Hepatic stellate cell (primary cell): ENCODE measurements around the gene TAS2R1.
"Not testable (repeated sequence)": the region's sequence is repeated elsewhere in the genome, so short reads cannot be mapped to it uniquely, and the experiment has no call there.

Experiments used
- DNase-seq: peaks from one replicate; pipeline ENCODE4 v3.0.0; 2011; ENCODE audit warnings: low spot score

The TAS2R1 gene

GRCh38 chr5:9622971-9623421 is 7.2 kb downstream of the TAS2R1 start:
- DNase-seq, result peak; percentile 21

GRCh38 chr5:9621379-9621903 is 8.7 kb downstream of the TAS2R1 start:
- DNase-seq, result peak; percentile 69

- no peak for DNase-seq
Measured at GRCh38 chr5:9619331-9620092, 10.6 kb downstream of the TAS2R1 start.

GRCh38 chr5:9617739-9618504 is 12.2 kb downstream of the TAS2R1 start:
- DNase-seq, result no peak

GRCh38 chr5:9617221-9617620 is 12.9 kb downstream of the TAS2R1 start:
- DNase-seq, result peak; percentile 22

GRCh38 chr5:9615331-9615730 is 14.8 kb downstream of the TAS2R1 start:
- no peak for DNase-seq

GRCh38 chr5:9613360-9613759 is 16.8 kb downstream of the TAS2R1 start:
- DNase-seq, result no peak

GRCh38 chr5:9610969-9611368 is 19.2 kb downstream of the TAS2R1 start:
- DNase-seq, result no peak

GRCh38 chr5:9610364-9610763 is 19.8 kb downstream of the TAS2R1 start:
- DNase-seq, result no peak

GRCh38 chr5:9608093-9608492 is 22.1 kb downstream of the TAS2R1 start:
- DNase-seq, result no peak

GRCh38 chr5:9605041-9605838 is 24.9 kb downstream of the TAS2R1 start:
- no peak for DNase-seq

- no peak for DNase-seq
Measured at GRCh38 chr5:9604416-9604815, 25.7 kb downstream of the TAS2R1 start.

GRCh38 chr5:9601055-9601739 is 29.0 kb downstream of the TAS2R1 start:
- DNase-seq, result no peak

- DNase-seq, result no peak
Measured at GRCh38 chr5:9599391-9599790, 30.8 kb downstream of the TAS2R1 start.

- DNase-seq, result not testable (repeated sequence)
Measured at GRCh38 chr5:9598329-9598728, 31.8 kb downstream of the TAS2R1 start.

- DNase-seq, result not testable (repeated sequence)
Measured at GRCh38 chr5:9597322-9597721, 32.8 kb downstream of the TAS2R1 start.

- DNase-seq, result no peak
Measured at GRCh38 chr5:9596824-9597223, 33.3 kb downstream of the TAS2R1 start.

GRCh38 chr5:9596171-9596780 is 33.9 kb downstream of the TAS2R1 start:
- no peak for DNase-seq

- DNase-seq, result no peak
Measured at GRCh38 chr5:9594913-9595312, 35.2 kb downstream of the TAS2R1 start.

GRCh38 chr5:9589049-9589835 is 40.9 kb downstream of the TAS2R1 start:
- DNase-seq, result no peak
